HG03103 (cell line): Measurements from ENCODE around the gene PDE4B.
A peak's percentile ranks its signal among the peaks of the same experiment; 100 is the strongest.
"Not testable (repeated sequence)": the region's sequence is repeated elsewhere in the genome, so short reads cannot be mapped to it uniquely, and the experiment has no call there.

Experiments
- ATAC-seq: cut with Tn5 transposase; IDR thresholded peaks from one replicate; pipeline ENCODE4 v1.9.1; 2021; ENCODE audit warnings: low read depth; ENCODE audit not compliant: unreplicated experiment

The PDE4B gene

DNA sequence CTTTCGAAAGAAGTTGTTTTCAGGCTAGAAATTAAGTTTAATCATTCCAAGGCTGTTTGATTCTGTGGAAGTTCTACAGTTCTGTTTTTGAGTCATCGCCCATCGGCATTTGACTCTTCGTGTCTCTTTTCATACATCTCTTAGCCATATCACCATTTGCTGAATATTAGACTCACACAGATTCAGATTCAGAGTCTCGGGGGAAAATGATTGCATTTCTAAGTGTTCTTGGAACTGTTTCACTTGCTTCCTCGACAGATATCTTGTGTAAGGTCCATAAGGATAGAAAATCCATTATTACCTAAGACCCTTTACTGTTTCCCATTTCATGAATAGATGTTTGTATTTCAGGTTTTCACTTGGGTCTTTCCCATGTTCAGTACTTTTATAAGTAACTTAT is 504.3 kb downstream of the PDE4B start:
- ATAC-seq: no peak

DNA sequence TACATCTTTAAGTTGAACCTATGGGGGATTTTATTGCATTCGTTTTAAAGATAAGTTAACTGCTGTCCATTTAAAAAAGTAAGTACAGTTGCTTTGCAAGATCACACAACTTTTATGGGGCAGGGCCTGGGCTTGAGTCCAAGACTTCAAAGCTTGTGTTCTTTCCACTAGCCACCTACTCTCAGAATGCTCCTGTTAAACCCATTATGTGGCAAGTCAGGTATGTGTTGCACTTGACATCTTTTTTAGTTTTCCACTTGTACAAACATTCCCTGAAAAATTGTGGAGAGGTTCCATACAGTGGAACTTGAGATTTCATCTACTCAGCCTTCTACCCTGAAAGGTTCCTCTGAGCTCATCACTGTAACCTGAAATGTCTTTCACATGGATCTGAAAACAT is 505.8 kb downstream of the PDE4B start:
- no peak for ATAC-seq

DNA sequence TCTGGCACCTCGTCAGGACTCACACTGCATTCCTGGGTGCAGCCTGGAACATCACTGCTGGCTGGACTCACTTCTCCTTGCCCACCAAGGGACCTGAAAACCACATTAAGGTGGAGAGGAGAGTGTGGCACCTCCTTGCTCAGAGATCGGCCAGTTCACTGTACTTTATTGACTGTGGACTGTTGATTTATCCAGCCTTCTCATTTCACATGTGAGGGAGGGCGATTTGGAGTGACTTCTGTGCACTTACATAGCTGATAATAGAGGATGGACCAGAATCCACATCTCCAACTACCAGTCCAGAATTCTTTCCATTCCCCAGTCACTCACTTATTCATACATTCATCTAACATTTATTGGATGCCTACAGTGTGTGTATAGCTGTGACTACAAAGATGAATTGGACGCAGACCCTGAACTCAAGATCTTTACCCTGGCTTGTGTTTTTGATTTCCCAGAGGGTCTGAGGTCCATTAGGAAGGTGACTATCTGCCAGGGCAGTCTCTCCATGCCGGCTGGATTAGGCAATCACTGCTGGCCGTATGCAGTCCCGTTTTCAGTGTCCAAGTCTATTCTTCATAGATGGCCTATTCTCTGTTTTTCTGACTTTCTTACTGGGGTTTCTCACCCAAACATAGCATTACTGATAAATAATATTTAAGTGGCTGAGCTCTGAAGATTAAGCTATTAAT is 507.7 kb downstream of the PDE4B start:
- no peak for ATAC-seq

DNA sequence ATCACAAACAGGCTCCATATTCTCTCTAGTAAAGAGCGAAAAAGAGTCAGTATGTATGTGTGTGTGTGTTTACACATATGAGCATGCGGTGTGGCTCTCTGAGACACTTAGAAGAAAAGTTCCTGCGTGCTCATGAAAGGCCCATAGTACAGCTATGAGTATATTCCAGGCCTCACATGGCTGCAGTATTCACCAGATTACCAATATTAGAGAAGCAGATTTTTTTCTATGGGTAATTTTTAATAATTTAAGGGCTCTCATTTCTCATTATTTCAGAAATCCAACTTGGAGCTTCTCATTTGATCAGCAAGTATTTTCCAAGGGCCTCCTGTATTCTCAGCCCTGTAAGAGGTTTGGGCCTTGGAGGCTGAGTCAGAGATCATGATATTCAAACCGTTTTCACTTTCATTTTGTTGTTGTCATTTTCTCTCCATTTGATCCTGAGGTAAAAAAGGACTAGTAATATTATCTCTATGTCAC is 508.3 kb downstream of the PDE4B start:
- peak; percentile 76 for ATAC-seq

DNA sequence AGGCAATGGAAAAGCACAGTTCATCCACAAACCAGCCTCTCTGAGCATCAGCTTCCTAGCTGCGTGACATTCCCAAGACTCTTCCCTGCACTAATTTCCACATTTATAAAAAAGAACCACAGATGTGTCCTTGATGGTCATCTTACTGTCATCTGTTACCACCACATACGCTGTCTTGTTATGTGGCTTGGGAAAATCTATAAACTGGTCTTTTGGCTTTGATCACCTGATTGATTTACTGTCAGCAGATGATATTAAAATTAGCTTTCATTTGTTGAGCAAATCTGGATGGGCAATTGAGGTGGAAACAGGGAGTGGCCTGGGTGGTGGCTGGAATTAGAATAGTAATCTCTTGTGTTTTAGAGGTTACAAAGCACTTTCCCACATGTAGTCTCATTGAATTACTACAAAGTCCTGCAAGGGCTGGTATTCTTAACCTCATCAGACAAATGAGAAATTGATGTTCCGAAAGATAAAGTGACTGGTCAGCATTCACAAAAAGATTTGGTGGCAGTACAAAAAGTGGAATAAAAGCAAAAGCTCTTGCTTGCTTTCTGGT is 509.6 kb downstream of the PDE4B start:
- no peak for ATAC-seq

DNA sequence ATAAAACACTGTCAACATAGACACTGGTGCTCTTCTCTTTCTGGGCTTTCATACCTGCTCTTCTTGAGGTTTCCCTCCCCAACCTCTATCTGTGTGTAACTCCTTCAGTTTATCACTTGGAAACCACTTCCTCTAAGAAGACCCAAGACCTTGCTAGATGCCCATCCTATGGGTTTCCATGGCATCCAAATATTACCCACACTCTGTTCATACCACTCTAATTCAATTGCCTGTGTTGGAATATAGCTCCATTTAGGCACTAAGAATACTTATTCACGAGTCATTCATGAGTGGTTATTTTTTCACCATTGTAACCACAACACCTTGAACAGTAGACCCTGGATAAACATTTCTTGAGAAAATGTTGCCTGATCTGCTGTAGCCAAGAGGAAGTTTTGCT is 510.1 kb downstream of the PDE4B start:
- no peak for ATAC-seq

DNA sequence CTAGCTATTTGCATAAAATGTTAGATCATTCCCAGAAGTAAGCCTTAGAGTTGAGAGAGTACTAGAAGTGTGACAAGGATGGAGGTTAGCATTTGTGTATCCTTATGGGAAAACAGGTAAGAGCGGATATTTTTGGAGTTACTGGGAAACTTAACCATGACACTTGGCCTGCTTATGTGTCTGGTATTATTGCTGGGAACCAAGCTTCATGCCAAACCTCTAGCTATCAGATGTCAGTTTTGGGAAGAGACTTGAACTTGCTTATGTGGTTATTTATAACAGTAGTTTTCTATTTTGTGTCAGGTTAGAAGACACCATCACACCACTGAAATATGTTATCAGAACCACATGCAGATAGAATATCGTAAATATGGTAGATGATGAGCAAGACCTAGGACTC is 511.0 kb downstream of the PDE4B start:
- no peak for ATAC-seq

DNA sequence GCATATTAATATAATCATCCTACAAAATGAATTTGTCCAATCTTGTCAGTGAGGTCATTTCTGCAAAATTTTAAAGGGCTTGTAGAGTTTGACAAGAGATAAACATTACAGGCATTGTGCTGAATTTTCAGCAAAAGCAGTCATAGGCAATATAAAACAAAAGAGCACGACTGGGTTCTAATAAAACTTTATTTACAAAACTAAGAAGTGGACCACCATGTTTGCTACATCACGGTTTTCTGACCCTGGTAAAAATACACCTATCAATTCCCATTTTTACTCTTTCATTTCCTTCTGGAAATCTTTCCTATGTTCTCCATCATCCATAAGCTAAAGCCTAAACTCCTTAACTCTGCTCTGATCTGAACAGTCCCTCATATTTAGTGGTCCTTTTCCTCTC is 511.4 kb downstream of the PDE4B start:
- ATAC-seq: no peak

DNA sequence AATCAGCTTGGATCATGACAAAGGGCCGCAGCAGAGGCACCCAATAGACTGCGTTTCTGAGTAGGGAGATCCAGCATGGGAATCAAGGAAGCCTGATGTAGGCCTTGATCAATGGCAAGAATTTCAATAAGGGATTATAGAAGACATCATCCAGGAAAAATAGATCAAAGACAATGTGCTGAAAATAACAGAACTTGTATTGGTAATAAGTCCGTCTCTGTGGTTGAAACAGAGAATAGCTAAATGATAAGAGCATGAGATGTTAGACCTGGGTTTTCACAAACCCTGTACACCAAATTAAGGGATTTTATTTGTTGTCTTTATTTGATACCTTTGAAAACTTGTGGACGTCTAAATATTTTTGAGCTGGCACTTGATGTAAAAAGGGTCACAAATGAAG is 513.2 kb downstream of the PDE4B start:
- peak; percentile 56 for ATAC-seq

DNA sequence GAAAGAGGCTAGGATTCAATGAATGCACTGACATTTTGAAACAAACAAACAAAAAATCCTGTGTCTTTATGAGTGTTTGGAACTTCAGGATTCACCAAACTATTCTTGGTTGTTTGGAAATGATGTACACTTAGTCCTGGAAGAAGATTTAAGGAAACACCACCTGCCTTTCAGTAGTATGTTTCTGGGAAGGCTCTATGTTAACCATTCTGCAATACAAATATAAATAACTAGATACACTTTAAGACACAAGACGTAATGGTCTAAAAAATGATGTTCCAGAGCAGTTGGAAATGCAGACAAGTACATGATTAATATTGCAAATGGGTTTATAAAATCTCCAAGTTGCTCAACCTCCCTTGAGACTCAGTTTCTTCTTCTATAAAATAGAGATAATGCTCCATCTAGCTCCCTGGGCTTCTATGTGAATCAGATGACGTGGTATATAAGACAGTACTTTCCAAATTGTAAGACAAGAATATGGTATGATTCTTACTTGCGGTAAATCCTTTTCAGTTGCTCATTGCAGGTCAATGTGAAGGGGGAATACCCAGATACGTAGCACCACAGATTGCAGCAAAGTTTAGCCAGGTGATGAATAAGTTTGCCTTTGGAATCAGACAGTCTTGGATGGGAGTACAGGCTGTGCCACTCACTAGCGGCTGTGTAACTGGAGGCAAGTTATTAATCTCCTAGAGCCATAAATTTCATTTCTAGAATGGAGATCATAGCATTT is 516.5 kb downstream of the PDE4B start:
- ATAC-seq: no peak

DNA sequence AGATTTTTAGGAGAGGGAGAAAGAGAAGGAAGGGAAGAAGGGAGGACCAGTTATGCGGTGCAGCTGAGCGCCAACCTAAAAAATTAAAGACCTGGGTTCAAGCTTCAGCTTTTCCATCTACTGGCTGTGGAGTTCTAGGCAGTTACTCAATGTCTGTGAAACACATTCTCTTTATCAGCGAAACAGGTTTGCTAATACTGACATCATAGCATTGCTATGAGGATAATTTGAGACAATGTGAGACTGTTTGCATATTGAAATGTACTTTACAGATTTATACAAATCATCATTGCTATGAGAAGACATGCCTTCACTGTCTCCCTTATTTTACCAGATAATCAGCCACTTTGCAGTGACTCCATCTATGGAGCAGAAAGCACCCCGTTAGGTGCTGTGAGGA is 518.4 kb downstream of the PDE4B start:
- no peak for ATAC-seq

DNA sequence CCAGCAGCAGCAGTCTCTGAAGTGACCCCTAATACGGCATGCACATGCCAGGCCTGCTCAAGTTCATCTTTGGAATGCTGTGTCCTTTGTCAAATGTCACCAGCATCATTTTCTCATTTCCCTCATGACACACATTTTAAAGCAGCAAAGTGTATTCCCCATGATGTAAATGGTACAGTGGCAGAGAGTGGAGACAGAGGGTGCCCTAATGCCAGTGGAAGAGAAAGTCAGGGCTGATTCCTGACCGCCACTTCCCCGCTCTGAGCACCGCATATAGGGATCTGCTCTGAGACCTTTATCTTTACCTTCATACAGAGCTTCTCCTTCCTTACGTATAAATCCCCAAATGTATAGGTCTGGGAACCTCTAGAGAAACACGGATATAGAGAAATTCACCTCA is 518.9 kb downstream of the PDE4B start:
- no peak for ATAC-seq

DNA sequence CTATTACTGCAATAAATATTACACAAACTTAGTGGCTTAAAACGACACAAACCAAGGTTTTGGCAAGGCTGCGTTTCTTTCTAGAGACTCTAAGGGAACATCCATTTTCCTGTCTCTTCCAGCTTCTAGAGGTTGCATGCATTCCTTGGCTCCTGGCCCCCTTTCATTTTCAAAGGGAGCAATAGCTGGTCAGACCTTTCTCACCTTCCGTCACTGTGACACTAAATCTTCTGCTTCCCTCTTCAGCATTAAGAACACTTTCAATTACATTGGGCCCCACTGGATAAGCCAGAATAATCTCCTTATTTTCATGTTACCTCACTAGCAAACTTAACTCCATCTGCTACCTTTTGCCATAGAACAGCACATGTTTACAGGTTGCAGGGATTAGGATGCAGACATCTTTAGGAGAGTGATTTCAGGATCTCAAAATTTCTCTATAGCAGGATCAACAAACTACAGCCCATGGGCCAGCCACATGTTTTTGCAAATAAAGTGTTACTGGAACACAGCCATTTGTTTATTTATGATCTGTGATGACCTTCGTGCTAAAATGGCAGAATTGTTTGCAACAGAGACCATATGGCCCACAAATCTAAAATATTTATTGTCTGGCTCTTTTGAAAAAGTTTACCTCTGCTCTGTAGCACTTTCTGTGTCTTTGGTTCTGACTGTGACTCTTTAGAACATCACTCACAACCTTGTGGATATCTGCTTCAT is 519.7 kb downstream of the PDE4B start:
- no peak for ATAC-seq

DNA sequence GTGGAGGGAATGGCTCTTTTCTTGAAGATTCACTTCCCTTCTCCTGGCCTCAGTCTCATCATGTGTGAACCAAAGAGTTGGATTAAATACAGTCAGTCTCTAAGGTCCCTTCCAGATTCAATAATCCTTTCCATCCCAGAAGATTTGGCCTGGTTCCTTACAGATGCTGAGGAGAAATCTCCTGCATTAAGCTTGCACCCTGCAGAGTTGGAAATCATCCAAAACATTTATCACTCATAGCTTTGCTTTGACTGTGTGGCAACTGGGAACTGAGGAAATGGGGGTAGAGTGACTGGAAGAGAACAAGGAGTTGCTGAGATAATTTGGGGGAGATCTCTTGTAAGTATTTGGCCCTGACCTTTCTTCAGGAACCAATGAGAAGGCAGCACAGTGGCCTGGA is 520.7 kb downstream of the PDE4B start:
- ATAC-seq: no peak

DNA sequence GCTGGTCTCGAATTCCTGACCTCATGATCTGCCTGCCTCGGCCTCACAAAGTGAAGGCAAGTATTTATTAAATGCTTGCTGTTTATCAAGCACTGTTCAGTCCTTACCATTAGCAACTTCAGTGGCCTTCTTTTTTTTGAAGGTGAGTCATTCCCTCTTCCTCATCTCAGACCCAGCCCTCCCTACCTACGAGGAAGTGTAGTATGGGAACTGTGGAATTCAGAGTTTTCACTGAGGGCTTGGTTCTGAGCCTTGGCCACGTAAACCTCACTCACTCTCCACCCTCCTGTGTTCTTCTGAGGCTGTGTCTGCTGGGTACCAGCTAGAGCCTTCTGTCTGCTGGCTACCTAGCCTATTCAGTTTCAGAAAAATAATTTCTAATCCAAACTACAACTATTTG is 523.0 kb downstream of the PDE4B start:
- no peak for ATAC-seq

DNA sequence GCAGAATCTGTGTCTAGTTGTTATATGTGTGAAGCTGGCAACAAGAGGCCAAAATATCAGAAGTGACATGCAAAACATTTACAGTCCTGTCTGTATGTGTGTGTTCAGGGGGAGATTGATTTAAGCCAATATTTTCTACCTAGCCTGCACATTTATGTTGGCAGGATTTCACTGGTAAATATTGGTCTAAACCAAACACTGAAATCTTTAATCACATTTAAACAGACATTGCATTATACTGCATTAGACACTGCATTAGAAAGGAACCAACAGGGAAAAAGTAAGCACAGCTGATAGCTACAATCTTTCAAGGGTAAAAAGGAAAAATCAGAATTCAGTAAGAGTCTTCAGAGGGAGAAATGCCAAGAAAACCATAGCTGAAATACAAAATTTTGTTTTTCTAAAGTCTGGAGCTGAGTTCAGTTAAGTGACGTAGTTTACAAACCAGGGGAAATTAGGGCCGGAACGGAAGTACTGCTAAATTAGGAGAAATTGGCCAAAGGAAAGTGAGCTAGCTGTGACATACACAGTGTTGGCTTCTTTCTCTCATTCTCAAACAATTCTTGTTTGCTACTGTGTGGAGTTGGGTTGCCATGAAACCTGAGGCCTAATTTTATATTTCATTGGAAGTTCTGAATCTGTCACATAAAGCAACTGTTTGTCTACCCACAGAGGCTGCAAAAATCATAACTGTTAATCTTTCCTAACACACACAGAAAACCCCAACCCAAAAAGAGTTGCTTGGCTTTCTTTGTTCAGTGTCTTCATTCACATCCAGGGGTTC is 524.0 kb downstream of the PDE4B start:
- ATAC-seq: no peak

DNA sequence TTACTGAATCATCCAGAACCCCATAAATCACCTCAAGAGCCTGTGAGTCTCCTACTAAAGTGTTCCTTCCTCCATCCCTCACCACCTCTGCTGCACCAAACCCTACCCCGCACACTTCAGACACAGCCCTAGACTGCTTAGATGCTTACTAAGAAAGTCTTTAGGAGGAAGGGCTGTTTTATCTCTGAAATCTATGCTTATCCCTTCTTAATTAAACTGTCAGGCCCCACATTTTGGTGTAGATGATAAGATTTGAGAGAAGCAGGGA is 524.5 kb downstream of the PDE4B start:
- ATAC-seq: no peak

DNA sequence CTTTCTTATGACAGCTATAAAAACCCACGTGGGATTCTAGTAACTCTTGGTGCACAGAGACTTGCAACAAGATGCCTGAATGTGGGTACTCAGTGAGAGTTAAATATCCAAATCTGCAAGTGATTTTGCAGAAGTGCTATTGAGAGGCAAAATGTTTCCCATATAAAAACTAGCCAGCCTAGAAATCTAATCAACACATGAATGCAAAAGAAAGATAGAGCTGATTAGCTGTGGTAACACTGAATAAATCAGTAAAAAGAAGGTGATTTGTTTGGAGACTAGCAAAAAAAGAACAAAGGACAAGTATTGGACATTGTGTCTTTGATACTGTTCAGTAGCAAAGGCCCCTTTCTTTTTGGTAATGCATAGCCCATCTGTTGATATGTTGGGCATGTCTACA is 527.5 kb downstream of the PDE4B start:
- no peak for ATAC-seq

DNA sequence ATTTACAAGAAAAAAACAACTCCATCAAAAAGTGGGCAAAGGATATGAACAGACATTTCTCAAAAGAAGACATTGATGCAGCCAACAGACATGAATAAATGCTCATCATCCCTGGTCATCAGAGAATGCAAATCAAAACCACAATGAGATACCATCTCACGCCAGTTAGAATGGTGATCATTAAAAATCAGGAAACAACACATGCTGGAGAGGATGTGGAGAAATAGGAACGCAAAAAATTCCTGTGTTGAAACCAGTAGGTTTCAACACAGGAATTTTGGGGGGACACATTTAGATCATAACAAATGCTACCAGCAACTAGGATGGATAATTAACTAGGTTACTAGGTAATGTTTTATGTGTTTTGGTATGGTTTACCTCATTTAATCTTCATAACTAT is 529.8 kb downstream of the PDE4B start:
- not testable (repeated sequence) for ATAC-seq

DNA sequence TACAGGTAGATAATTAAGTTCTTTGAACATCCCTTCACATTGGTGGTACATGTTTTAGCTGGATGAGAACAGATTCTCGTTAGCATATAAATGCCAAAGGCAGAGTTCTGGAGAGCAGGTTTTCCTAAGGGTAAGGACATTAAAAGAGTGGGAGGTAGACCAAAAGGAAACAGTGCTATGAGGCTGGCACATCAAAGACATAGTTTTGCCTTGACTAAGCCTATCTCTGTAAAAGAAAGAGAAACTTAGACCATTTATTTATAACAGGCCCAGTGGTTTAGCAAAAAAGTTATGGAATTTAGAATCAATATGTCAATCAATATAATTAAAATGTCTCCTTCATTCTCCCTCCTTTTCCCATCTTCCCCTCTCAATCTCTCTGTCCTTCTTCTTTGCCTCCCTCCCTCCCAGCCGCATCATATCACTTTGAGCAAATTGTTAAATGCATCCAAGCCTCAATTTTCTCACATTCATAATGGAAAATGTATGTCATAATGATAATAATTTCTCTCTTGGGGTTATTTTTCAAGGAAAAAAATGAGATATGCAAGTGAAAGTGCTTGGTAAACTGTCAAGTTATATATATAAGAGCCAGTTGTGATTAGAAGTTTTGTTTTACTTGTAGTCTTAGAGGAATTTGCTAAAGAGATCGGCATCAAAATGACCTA is 531.4 kb downstream of the PDE4B start:
- no peak for ATAC-seq
